ENCODE results near the gene TBX1.

GRCh38 chr22:19755722-19756287 lies 4.8 kb upstream of the TBX1 start:
- TF ChIP-seq CTCF (IDR thresholded peaks at IDR 0.05) (no peak), POLR2AphosphoS5 (IDR thresholded peaks at IDR 0.05) (no peak)

Data from prostate gland (tissue), 2 donors.